Trophoblast cell (in vitro differentiated cells and primary cell): ENCODE results near the gene HYPK.

ENCODE experiments used
- DNase-seq, 2 donors: peaks; one replicate each; pipeline ENCODE4 v3.0.0-alpha.2; 2016
- H2AFZ ChIP-seq: 2 replicates; pipeline ENCODE4 v1.6.1; 2013; ENCODE audit warnings: low read length, moderate library complexity, mild to moderate bottlenecking; ENCODE audit not compliant: insufficient read depth, poor library complexity
- H2AK5ac ChIP-seq: 2 replicates; pipeline ENCODE4 v1.6.1; 2013; ENCODE audit warnings: mild to moderate bottlenecking, low read length
- H2BK120ac ChIP-seq: 2 replicates; pipeline ENCODE4 v1.6.1; 2013; ENCODE audit warnings: low read length, mild to moderate bottlenecking, moderate library complexity; ENCODE audit not compliant: insufficient read depth, poor library complexity
- H2BK12ac ChIP-seq: 2 replicates; pipeline ENCODE4 v1.6.1; 2013; ENCODE audit warnings: mild to moderate bottlenecking, low read length, moderate library complexity
- H2BK5ac ChIP-seq: 2 replicates; pipeline ENCODE4 v1.6.1; 2013; ENCODE audit warnings: low read length, low read depth, moderate library complexity, mild to moderate bottlenecking; ENCODE audit not compliant: poor library complexity
- H3K14ac ChIP-seq: 2 replicates; pipeline ENCODE4 v1.6.1; 2013; ENCODE audit warnings: mild to moderate bottlenecking, low read length
- H3K18ac ChIP-seq: 2 replicates; pipeline ENCODE4 v1.6.1; 2013; ENCODE audit warnings: mild to moderate bottlenecking, low read length
- H3K23ac ChIP-seq: 2 replicates; pipeline ENCODE4 v1.6.1; 2013; ENCODE audit warnings: low read length
- H3K27ac ChIP-seq: 2 replicates; pipeline ENCODE4 v1.5.1; 2013; ENCODE audit warnings: low read depth, mild to moderate bottlenecking, inconsistent platforms, low read length, moderate library complexity
- H3K27me3 ChIP-seq: 2 replicates; pipeline ENCODE4 v1.6.1; 2013; ENCODE audit warnings: inconsistent platforms, mild to moderate bottlenecking, low read length, moderate library complexity; ENCODE audit not compliant: insufficient read depth
- H3K36me3 ChIP-seq, 2 experiments: 1 replicate in 1 of 2; 2 replicates in 1 of 2; pipeline ENCODE4 v1.6.1; 2013; ENCODE audit warnings: low read length in 2 of 2, mild to moderate bottlenecking in 2 of 2, moderate library complexity in 1 of 2; ENCODE audit not compliant: insufficient read depth in 2 of 2, control insufficient read depth in 1 of 2
- H3K4ac ChIP-seq: 2 replicates; pipeline ENCODE4 v1.6.1; 2013; ENCODE audit warnings: low read depth, mild to moderate bottlenecking, low read length, moderate library complexity
- H3K4me1 ChIP-seq, 2 experiments: 1 replicate in 1 of 2; 2 replicates in 1 of 2; pipeline ENCODE4 v1.6.1; 2013; ENCODE audit warnings: low read length in 2 of 2, mild to moderate bottlenecking in 2 of 2, moderate library complexity in 1 of 2; ENCODE audit not compliant: insufficient read depth in 2 of 2, control insufficient read depth in 1 of 2
- H3K4me2 ChIP-seq: 2 replicates; pipeline ENCODE4 v1.6.1; 2013; ENCODE audit warnings: inconsistent platforms, mild to moderate bottlenecking, low read length, moderate library complexity
- H3K4me3 ChIP-seq: 2 replicates; pipeline ENCODE4 v1.5.1; 2013; ENCODE audit warnings: mild to moderate bottlenecking, low read depth, low read length, inconsistent platforms
- H3K79me1 ChIP-seq: one replicate; pipeline ENCODE4 v1.6.1; 2013; ENCODE audit warnings: low read length
- H3K79me2 ChIP-seq: 2 replicates; pipeline ENCODE4 v1.6.1; 2013; ENCODE audit warnings: low read length, mild to moderate bottlenecking; ENCODE audit not compliant: control insufficient read depth, insufficient read depth, poor library complexity
- H3K9ac ChIP-seq: 2 replicates; pipeline ENCODE4 v1.6.1; 2013; ENCODE audit warnings: mild to moderate bottlenecking, low read length
- H3K9me3 ChIP-seq: 2 replicates; pipeline ENCODE4 v1.6.1; 2013; ENCODE audit warnings: low read depth, mild to moderate bottlenecking, control low read depth, inconsistent platforms, low read length; ENCODE audit not compliant: insufficient read depth
- H4K12ac ChIP-seq: 2 replicates; pipeline ENCODE4 v1.6.1; 2013; ENCODE audit warnings: low read depth, mild to moderate bottlenecking, low read length, moderate library complexity
- H4K8ac ChIP-seq: 2 replicates; pipeline ENCODE4 v1.6.1; 2013; ENCODE audit warnings: low read depth, mild to moderate bottlenecking, low read length, moderate library complexity
- H4K91ac ChIP-seq: one replicate; pipeline ENCODE4 v1.6.1; 2013; ENCODE audit warnings: low read depth, mild to moderate bottlenecking, low read length, moderate library complexity
- WGBS: extraction: QIAGEN DNeasy Blood & Tissue Kit; methylation state at CpG from one replicate; pipeline ENCODE4 v1.1.7; 2013; ENCODE audit warnings: missing lambda C conversion rate; ENCODE audit not compliant: insufficient read length, insufficient coverage; ENCODE audit errors: extremely low coverage; 5-methylcytosine and 5-hydroxymethylcytosine counted together

Gene HYPK

GRCh38 chr15:43769584-43770228, 30.7 kb upstream of the HYPK start:
- no peak overlapping the region for H3K18ac ChIP-seq
- WGBS = no CpG with 5 or more reads among the region's 5 CpGs
- H2AK5ac ChIP-seq = no peak overlapping the region

GRCh38 chr15:43771816-43772215, 28.6 kb upstream of the HYPK start:
- no peak overlapping the region for H3K18ac ChIP-seq
- no peaks in the 10 kb centered on the region for H3K27me3 ChIP-seq
- no peak overlapping the region for H2BK5ac ChIP-seq
- H3K4me1 ChIP-seq = peaks cover 0 to 8% of the 10 kb centered on the region in 2 experiments
- H3K79me1 ChIP-seq = peaks cover 2% of the 10 kb centered on the region
- no peak overlapping the region for H3K4ac ChIP-seq
- H3K4me2 ChIP-seq = no peak overlapping the region
- H2AK5ac ChIP-seq = no peak overlapping the region
- H3K23ac ChIP-seq = no peak overlapping the region
- H3K9me3 ChIP-seq = no peaks in the 10 kb centered on the region
- H3K27ac ChIP-seq = no peak overlapping the region
- no peak overlapping the region for H3K14ac ChIP-seq
- no peak overlapping the region for H2AFZ ChIP-seq
- H2BK120ac ChIP-seq = no peak overlapping the region
- H4K12ac ChIP-seq = no peak overlapping the region
- no peak overlapping the region for H3K9ac ChIP-seq
- H3K36me3 ChIP-seq = peaks cover 27 to 49% of the 10 kb centered on the region in 2 experiments
- no peak overlapping the region for H2BK12ac ChIP-seq
- H4K91ac ChIP-seq = no peak overlapping the region
- no peaks in the 10 kb centered on the region for H3K79me2 ChIP-seq
- H3K4me3 ChIP-seq = no peak overlapping the region
- no peak overlapping the region for H4K8ac ChIP-seq
- DNase-seq = no peak
- WGBS = no CpG with 5 or more reads among the region's 2 CpGs

More at GRCh38 chr15:43769584-43770228, 30.7 kb upstream of the HYPK start:
- no peaks in the 10 kb centered on the region for H3K9me3 ChIP-seq
- H2AFZ ChIP-seq = no peak overlapping the region
- H3K27ac ChIP-seq = no peak overlapping the region
- peak; percentile 64 to 85 for DNase-seq
- H4K91ac ChIP-seq = no peak overlapping the region
- no peak overlapping the region for H3K4ac ChIP-seq
- H3K4me1 ChIP-seq = no peaks in the 10 kb centered on the region
- no peak overlapping the region for H3K4me3 ChIP-seq
- no peaks in the 10 kb centered on the region for H3K79me2 ChIP-seq
- no peak overlapping the region for H3K23ac ChIP-seq
- H2BK5ac ChIP-seq = no peak overlapping the region
- H2BK120ac ChIP-seq = no peak overlapping the region
- H3K27me3 ChIP-seq = no peaks in the 10 kb centered on the region
- H4K12ac ChIP-seq = no peak overlapping the region
- H3K14ac ChIP-seq = no peak overlapping the region
- H3K36me3 ChIP-seq = peaks cover 30 to 59% of the 10 kb centered on the region in 2 experiments
- H4K8ac ChIP-seq = no peak overlapping the region
- H3K79me1 ChIP-seq = no peaks in the 10 kb centered on the region
- no peak overlapping the region for H2BK12ac ChIP-seq
- H3K9ac ChIP-seq = no peak overlapping the region
- no peak overlapping the region for H3K4me2 ChIP-seq

- no peak overlapping the region for H2BK120ac ChIP-seq
- peaks cover 2% of the 10 kb centered on the region for H3K79me1 ChIP-seq
- H3K9ac ChIP-seq = no peak overlapping the region
- no peak overlapping the region for H3K4me2 ChIP-seq
- no peak overlapping the region for H3K14ac ChIP-seq
- no peak overlapping the region for H4K91ac ChIP-seq
- no peak overlapping the region for H3K23ac ChIP-seq
- no peak overlapping the region for H4K8ac ChIP-seq
- no peak overlapping the region for H3K27ac ChIP-seq
- no peak overlapping the region for H3K4me3 ChIP-seq
- peaks cover 3 to 12% of the 10 kb centered on the region in 2 experiments for H3K4me1 ChIP-seq
- no peak for DNase-seq
- no peak overlapping the region for H3K18ac ChIP-seq
- no peak overlapping the region for H3K4ac ChIP-seq
- no peaks in the 10 kb centered on the region for H3K9me3 ChIP-seq
- H3K79me2 ChIP-seq = no peaks in the 10 kb centered on the region
- H3K27me3 ChIP-seq = no peaks in the 10 kb centered on the region
- H2BK12ac ChIP-seq = no peak overlapping the region
- H3K36me3 ChIP-seq = peaks cover 19 to 41% of the 10 kb centered on the region in 2 experiments
- H2BK5ac ChIP-seq = no peak overlapping the region
- H2AK5ac ChIP-seq = no peak overlapping the region
- no peak overlapping the region for H4K12ac ChIP-seq
- no peak overlapping the region for H2AFZ ChIP-seq
These were observed 27.8 kb upstream of the HYPK start for GRCh38 chr15:43772624-43773023.

DNA sequence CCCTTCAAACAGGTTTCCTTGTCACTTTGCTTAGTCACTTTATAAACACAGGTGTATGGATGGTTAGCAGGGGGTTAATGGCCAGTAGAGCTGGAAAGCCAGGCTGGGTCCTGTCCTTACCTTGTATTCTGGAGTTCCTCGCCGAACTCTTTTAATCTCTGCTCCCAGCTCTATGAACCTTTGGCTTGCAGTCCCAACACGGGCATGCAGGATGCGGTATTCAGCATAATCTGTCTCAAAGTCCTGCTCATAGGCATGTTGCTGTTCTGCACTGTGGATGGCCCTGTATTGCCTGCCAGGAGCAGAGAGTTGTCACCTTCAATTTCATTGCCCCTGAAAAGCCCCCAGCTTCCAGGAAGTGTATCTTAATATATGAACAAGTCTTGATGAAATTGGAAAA, 26.3 kb upstream of the HYPK start:
- Histone ChIP-seq H3K36me3 (peaks cover 11 to 32% of the 10 kb centered on the region in 2 experiments), H3K4me3 (no peak overlapping the region), H3K79me2 (no peaks in the 10 kb centered on the region), H3K4me2 (no peak overlapping the region), H3K27me3 (no peaks in the 10 kb centered on the region), H3K27ac (no peak overlapping the region), H2AK5ac (no peak overlapping the region), H3K4ac (no peak overlapping the region), H2BK12ac (no peak overlapping the region), H2AFZ (no peak overlapping the region), H3K18ac (no peak overlapping the region), H4K91ac (no peak overlapping the region), H3K9me3 (no peaks in the 10 kb centered on the region), H2BK120ac (no peak overlapping the region), H4K8ac (no peak overlapping the region), H2BK5ac (no peak overlapping the region), H3K79me1 (peaks cover 2% of the 10 kb centered on the region), H3K9ac (no peak overlapping the region), H3K14ac (no peak overlapping the region), H3K23ac (no peak overlapping the region), H3K4me1 (peaks cover 3 to 12% of the 10 kb centered on the region in 2 experiments), H4K12ac (no peak overlapping the region)
- DNase-seq = no peak
- no CpG with 5 or more reads among the region's 4 CpGs for WGBS
